ENCODE measurements around the gene RBMS3. TPM values are rescaled to one million over a fixed set of nuclear protein-coding genes. Genes with fewer than 3 reads are reported as not detected.

The RBMS3 gene
- total RNA-seq, 4 donors from 2014 or later: 7.3 to 21.8 (median 12.8) TPM

DNA sequence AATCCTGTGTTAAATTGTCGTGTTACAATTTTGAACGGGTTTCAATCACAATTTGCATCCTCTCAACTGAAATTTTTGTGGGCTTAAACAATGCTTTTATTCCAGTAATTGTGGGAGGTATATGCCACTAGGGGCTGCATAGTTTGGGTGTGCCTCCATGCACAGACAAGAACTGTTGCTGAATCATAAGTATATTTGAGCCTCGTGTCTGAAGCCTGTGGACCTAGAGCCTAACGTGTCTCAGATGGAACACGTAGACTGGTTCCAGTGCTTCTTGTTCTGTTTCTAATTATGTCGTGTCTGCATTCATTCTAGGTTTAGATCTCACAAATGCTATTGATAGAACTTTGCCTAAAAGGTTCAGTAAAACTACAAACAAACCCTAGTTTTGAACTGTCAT, 363.4 kb downstream of the RBMS3 start:
- DNase-seq (ENCODE audit: low spot score in 2 of 2): no peak
- no peak for TF ChIP-seq POLR2A (IDR thresholded peaks at IDR 0.05)
- TF ChIP-seq, protein P1, sequence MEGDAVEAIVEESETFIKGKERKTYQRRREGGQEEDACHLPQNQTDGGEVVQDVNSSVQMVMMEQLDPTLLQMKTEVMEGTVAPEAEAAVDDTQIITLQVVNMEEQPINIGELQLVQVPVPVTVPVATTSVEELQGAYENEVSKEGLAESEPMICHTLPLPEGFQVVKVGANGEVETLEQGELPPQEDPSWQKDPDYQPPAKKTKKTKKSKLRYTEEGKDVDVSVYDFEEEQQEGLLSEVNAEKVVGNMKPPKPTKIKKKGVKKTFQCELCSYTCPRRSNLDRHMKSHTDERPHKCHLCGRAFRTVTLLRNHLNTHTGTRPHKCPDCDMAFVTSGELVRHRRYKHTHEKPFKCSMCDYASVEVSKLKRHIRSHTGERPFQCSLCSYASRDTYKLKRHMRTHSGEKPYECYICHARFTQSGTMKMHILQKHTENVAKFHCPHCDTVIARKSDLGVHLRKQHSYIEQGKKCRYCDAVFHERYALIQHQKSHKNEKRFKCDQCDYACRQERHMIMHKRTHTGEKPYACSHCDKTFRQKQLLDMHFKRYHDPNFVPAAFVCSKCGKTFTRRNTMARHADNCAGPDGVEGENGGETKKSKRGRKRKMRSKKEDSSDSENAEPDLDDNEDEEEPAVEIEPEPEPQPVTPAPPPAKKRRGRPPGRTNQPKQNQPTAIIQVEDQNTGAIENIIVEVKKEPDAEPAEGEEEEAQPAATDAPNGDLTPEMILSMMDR (IDR thresholded peaks at IDR 0.05): no peak
- intact Hi-C loops (cut with DNase I; ENCODE audit: low total_unique reads): no loop called here
- 47 to 66% methylated on average over 6 of the region's 6 CpGs for WGBS, 2 donors
- H3K4me3 ChIP-seq (ENCODE audit: low read depth, poor library complexity, severe bottlenecking): no peak overlapping the region

DNA sequence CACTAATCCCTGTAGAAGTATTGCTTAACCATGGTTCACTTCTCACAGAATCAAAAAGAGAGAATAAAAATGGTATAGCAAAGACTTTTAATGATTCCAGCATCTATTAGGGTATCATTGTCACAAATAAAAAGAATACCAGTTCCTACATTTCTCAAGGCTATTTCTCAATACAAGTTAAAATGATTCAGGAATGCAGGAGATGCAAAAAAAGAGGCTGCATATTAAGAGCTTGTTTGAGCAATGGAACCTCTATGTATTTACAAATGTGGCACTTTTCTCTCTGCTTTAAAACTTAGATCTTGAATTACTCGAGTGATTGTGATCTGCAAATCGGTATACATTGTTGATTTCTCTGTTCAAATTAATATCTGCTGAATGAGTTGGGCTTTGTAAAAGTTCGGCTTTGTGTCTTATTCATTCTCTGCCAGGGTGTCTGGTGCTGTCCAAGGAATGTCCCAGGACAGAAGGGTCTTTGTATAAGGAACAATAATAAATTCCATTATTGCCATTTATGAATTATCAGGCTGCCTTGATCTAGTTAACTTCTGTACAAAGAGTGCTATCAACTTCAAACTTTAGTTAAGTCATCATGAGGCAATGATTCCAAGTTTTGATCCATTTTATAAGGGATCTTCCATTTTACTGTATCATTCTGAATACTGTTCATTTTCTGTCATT, 364.2 kb downstream of the RBMS3 start:
- DNase-seq (ENCODE audit: low spot score in 2 of 2): no peak
- 59 to 69% methylated on average over 3 of the region's 3 CpGs for WGBS, 2 donors
- TF ChIP-seq POLR2A (IDR thresholded peaks at IDR 0.05): no peak
- TF ChIP-seq, protein P1 (IDR thresholded peaks at IDR 0.05): no peak
- H3K4me3 ChIP-seq (ENCODE audit: low read depth, poor library complexity, severe bottlenecking): no peak overlapping the region
- intact Hi-C loops (cut with DNase I; ENCODE audit: low total_unique reads): no loop called here

DNA sequence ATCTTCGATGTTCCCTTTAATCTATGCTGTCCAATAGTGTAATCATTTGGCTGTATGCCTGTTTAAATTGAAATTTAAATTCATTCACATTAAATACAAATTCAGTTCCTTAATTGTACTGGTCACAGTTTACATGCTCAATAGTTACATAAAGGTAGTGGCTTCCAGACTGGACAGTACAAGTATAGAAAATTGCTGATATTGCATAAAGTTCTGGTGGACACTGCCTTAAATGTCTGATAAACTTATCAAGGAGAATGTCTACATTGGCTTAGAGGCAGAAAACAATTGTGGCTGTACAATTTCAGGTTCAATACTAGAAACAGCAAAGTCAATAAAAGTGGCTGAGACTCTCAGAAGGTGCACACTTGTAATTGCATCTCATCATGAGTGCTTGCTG, 365.2 kb downstream of the RBMS3 start:
- 79 to 80% methylated on average over 1 of the region's 1 CpG for whole genome bisulfite sequencing, 2 donors
- no peak for TF ChIP-seq POLR2A (IDR thresholded peaks at IDR 0.05)
- TF ChIP-seq, protein P1 (IDR thresholded peaks at IDR 0.05): no peak
- H3K4me3 ChIP-seq (ENCODE audit: low read depth, poor library complexity, severe bottlenecking): no peak overlapping the region
- intact Hi-C loops (cut with DNase I; ENCODE audit: low total_unique reads): no loop called here
- no peak for DNase-seq (ENCODE audit: low spot score in 2 of 2)

DNA sequence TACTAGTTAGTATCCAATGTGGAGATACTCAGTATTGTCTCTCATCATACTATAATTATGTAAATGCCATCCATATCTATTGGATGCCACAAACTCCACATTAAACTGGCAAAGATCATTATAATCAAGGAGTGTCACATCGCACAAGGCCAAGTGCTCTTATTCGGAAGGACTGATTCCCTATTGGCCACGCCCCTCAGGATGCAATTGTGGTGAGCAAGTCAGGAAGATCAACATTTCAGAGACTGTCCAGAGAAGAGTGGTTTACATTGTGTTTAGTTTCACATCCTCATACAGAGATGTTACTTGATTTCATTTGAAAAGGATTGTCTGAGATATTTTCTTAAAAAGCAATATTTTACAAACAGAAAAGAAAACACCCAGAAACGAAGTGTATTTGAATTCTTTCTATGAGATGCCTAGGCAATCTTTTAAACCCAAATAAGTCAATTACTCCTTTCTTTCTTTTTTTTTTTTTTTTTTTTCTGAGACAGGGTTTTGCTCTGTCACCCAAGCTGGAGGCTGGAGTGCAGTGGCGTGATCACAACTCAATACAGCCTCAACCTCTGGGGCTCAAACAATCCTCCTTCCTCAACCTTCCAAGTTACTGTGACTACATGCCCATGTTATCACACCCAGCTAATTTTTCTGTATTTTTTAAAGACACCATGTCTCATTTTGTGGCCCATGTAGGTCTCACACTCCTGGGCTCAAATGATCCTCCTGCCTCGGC, 369.1 kb downstream of the RBMS3 start:
- DNase-seq (ENCODE audit: low spot score in 2 of 2): no peak
- intact Hi-C loops (cut with DNase I; ENCODE audit: low total_unique reads): no loop called here
- no peak overlapping the region for H3K4me3 ChIP-seq (ENCODE audit: low read depth, poor library complexity, severe bottlenecking)
- TF ChIP-seq, protein P1 (IDR thresholded peaks at IDR 0.05): no peak
- no peak for TF ChIP-seq POLR2A (IDR thresholded peaks at IDR 0.05)
- WGBS, 2 donors: 74 to 81% methylated on average over 6 of the region's 6 CpGs

DNA sequence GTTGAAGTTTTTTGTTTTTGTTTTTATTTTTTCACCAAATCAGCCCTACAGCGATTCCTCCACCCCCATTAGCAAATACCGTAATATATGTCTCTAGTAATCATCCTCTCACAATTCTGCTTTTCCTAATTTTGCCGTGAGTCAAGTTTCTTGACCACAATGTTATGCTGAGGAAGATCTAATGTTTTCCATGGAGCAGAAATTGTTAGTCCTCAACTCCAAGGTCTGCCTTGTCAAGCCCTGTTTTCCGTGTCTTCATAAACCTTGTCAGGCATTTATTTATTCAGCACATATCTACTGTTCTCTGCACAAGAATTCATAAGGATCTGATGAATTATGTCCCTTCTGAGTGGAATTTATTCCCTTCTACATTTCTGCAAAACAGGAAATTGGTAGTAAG, 372.8 kb downstream of the RBMS3 start:
- no peak for TF ChIP-seq POLR2A (IDR thresholded peaks at IDR 0.05)
- TF ChIP-seq, protein P1 (IDR thresholded peaks at IDR 0.05): no peak
- DNase-seq (ENCODE audit: low spot score in 2 of 2): no peak
- no peak overlapping the region for H3K4me3 ChIP-seq (ENCODE audit: low read depth, poor library complexity, severe bottlenecking)
- intact Hi-C loops (cut with DNase I; ENCODE audit: low total_unique reads): no loop called here
- WGBS, 2 donors: 95 to 96% methylated on average over 4 of the region's 4 CpGs
